ENCODE measurements around the gene GEMIN8.

GEMIN8 gene

GRCh38 chrX:14015941-14016340 lies 13.8 kb downstream of the GEMIN8 start:
- no peak for DNase-seq (ENCODE audit: low read depth in 1 of 2, low spot score in 1 of 2)

DNA sequence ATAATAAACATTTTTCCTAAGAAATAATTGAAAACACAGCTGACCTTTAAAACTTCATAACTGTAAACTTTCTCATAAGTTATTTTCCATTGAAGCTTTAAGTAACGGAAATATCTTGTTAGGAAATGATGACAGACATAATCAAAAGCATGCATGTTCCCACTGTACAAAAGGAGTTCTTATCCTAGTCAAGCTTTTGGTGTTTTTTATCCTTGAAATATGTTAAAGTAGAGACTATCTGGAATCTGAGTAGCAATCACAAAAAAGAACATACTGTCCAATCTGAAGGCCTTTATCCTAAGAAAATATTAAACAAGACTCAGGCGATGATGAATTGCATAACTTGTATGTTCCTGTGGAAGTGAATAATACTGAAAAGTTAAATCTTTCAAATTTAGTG lies 14.4 kb downstream of the GEMIN8 start:
- no peak for DNase-seq (ENCODE audit: low read depth in 1 of 2, low spot score in 1 of 2)

DNA sequence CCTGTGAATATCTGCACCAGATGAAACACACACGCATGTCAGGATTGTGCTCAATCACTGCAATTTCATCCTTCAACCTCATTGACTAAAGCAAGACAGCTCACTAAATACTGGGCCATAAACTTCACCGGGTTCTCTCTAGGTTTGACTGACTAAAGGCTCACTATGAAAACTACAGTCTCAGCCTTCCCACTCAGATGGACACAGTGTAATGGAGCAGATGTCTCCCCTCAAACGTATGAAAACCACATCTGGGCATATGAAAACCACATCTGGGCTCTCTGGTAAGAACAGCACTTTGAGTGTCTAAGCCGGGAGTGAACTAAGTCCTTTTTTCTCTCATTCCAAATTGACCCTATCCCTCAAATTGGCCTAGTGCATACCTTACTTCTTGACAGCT lies 15.2 kb downstream of the GEMIN8 start:
- no peak for DNase-seq (ENCODE audit: low read depth in 1 of 2, low spot score in 1 of 2)

DNA sequence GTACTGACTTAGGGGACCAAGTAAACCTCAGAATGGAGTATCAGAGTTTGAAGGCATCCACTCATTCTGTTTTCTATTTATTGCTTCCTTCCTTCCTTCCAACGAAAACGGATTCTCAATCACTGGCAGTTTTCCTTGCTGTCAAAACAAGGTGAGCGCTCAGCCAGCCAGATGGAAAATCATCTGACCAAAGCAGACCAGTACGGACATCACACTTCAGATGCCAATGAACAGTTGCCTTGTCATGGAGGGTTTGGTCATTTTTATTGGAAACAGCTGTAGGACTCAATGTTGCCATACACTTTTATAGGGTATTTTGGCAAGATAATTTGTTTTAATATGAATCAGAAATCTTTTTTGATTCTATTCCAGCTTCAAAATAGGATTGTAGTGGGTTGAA lies 16.6 kb downstream of the GEMIN8 start:
- DNase-seq (ENCODE audit: low read depth in 1 of 2, low spot score in 1 of 2) = no peak

DNA sequence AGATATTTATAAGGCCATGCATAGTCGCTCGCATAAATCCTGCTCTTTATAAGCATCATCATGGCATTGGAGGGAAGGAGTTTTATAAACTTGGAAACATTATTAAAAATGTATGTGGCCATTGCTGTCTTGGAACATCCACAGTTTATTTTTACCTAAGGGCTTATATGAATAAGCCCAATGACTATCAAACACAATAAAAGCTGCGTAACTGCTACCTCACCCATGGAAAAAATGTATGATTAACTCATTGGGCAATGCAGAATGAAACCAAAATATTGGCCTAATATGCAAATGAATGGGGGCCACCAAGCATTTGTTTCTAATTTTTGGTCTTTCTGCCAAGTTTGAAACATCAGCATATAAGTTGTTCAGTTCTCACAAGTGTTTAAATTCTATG lies 19.1 kb downstream of the GEMIN8 start:
- DNase-seq (ENCODE audit: low read depth in 1 of 2, low spot score in 1 of 2) = no peak

DNA sequence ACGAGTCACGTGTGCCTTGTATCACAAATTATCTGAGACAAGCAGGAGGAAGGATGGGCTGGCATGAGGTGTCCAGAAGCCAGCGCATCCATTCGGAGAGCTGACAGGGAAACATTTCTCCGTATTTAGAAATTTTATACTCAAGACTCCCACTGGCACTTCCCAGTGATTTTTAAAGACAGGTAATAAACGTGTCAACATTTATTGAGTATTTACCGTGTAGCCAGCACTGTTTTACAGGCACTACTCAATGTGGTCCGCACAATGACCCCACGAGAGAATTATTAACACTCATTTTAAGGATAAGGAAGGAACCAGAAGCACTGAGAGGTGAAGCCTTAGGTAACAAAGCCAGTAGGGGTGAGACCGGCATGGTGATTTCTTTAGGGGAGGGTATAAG lies 23.2 kb downstream of the GEMIN8 start:
- no peak for DNase-seq (ENCODE audit: low read depth in 1 of 2, low spot score in 1 of 2)

- DNase-seq (ENCODE audit: low read depth in 1 of 2, low spot score in 1 of 2) = no peak
These were observed 25.7 kb downstream of the GEMIN8 start for GRCh38 chrX:14003876-14004425.

DNA sequence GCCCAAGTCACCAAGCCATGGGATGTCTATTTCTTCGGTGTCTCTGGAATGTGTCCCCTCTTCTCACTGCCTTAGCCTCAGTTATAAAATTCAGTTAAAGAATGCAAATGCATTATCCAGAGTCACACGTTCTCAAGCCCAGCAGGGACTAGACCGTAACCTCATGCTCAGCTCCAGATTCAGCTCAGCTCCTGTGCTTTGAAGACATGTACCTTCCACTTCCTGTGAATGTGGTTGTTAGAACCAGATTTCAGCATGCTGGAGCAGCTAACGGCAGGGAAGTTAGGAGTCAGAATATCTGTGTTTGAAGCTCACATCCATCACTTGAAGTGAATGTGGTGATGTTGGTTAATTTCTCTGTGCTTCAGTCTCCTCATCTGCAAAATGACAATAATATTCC lies 26.7 kb downstream of the GEMIN8 start:
- no peak for DNase-seq (ENCODE audit: low read depth in 1 of 2, low spot score in 1 of 2)

DNA sequence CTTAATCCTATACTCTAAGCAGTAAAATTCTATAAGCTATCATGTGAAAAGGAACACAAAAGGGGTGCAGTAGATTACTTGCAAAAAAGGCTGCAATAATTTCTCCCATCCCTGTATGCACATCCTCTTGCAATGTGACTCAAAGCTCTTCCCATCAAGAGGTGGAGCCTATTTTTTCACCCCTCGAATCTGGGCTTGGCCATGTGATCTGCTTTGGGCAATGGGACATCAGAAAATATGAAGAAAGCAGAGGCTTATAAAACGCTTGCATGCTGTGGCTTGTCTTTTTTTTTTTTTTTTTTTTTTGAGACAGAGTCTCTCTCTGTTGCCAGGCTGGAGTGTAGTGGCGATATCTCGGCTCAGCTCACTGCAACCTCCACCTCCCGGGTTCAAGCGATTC lies 33.0 kb downstream of the GEMIN8 start:
- no peak for DNase-seq (ENCODE audit: low read depth in 1 of 2, low spot score in 1 of 2)

GRCh38 chrX:13994536-13995080 lies 35.1 kb downstream of the GEMIN8 start:
- DNase-seq (ENCODE audit: low read depth in 1 of 2, low spot score in 1 of 2) = no peak

DNA sequence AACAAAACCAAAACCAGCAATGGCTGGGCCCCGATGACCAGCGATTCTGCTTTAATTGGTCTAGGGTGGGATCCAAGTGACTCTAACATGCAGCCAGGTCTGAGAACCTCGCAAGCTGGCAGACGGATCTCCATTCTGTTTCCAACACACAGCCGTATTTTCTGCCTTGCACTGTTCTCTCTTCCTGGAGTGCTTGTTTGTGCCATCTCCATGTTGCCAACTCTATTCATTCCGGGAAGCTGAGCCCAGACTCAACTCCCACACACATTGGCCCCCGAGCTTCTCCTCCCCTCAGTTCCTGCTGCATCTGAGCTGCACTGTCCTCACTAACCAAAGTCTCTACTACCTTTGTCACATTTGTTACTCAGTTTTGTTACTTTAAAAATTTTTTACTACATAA lies 35.6 kb downstream of the GEMIN8 start:
- DNase-seq (ENCODE audit: low read depth in 1 of 2, low spot score in 1 of 2) = no peak

DNA sequence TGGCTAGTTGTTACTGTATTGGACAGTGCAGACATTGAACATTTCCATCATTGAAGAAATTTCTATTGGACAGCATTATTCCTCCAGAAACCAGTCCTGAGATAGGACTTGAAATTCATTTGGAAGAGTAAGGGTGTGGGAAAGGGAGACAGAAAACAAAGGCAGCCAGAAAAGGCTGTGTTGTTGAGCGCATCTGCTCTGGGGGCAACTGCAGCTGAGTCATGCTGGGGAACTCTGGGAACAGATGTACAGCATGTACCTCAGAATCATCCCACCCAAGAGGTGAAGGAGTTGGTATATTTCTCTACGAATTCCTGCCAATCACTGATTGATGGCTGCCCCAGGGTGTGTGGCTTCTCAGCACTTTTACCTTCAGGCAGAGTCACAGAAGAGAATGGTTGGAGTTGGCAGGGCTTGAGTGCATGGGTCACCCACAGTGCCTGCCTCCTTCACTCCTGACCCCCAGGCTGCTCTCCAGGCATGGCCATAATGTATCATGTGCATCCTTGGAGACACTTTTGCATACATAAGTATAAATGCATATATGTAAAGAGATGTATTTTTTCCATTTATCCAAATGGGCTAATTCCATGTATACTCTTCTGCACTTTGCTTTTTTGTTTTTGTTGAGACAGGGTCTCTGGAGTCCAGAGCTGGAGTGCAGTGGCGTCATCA lies 39.4 kb downstream of the GEMIN8 start:
- DNase-seq (ENCODE audit: low read depth in 1 of 2, low spot score in 1 of 2) = no peak

DNA sequence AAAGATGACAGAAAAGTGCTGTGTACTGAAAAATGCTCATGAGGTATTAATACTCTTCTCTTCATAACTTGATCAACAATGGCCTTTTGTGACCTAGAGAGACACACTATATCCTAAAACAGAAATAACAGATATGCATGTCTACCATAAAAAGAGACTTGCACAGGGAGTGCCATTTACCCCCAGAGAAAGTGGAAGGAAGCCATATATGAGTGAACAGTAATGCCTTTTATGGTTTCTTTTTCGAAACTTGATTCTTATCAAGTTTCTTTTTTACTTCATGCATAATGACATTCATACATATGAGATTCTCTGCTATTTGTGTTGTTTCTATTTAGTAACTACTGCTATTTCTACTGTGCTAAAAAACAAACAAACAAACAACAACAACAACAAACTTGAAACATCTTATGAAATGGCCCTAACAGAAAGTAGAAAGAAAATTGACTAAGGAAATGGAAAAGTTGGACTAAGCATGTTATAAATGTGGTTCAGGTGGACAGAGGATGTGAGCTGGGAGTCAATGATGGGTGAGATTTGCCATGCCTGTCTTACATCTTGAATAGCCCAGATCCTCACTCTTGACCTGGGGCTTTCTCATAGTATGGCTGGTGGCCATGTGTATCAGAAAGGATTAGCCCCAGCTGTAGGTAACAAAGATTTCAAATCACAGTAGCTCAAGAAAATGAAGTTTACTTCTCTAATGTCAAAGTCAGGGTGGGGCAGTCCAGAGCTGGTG lies 43.8 kb downstream of the GEMIN8 start:
- DNase-seq (ENCODE audit: low read depth in 1 of 2, low spot score in 1 of 2) = no peak

DNA sequence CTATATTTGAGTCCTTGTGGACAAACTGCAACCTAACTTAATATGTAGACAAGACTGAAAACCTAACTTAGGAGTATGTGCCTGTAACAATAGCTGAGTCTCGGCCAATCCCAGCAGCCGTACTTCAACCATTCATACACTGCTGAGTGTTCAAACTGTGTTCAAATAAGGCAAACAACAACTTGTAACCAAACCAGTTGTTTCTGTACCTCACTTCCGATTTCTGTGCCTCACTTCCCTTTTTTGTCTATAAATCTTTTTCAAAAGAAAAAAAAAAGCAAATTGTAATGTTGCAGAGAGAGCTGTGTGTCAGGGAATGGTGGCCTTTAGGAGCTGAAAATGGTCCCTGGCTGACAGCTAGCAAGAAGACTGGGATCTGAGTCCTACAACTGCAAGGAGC lies 46.0 kb downstream of the GEMIN8 start:
- no peak for DNase-seq (ENCODE audit: low read depth in 1 of 2, low spot score in 1 of 2)

DNA sequence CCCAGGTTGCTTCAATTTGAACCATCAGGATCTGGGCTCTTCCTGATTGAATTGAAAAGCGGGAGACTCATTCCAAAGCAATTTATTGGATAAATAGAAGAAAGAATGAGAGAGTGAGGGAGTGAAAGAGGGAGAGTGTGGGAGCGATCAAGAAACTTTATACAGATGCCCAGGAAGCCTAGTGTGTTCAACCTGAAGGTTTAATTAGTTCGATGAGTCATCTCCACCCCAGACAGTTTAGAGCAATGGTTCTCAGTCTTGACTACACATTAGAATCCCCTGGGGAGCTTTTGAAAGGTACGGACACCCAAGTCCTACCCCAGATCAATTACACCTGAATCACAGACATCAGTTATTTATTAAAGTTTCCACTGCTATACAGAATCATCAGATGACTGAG lies 61.5 kb downstream of the GEMIN8 start:
- no peak for DNase-seq (ENCODE audit: low read depth in 1 of 2, low spot score in 1 of 2)

DNA sequence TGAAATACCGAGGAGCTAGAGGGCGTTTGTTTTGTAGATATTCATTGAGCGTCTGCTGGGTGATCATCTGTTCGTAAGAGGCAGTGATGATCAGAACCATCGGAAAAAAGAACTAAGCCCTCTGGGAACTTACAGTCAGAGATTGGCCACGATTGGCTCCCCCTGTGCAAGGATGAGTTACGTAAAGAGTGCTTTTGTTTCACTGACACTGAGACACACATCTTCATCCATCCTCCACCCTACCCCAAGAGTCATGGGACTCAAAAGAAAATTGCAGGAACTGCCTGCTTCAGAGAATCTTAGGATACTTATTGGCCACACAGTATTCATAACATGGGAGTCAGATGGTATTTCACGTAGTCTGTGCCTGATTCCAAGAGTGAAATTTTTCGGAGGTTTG lies 62.1 kb downstream of the GEMIN8 start:
- DNase-seq (ENCODE audit: low read depth in 1 of 2, low spot score in 1 of 2) = no peak

DNA sequence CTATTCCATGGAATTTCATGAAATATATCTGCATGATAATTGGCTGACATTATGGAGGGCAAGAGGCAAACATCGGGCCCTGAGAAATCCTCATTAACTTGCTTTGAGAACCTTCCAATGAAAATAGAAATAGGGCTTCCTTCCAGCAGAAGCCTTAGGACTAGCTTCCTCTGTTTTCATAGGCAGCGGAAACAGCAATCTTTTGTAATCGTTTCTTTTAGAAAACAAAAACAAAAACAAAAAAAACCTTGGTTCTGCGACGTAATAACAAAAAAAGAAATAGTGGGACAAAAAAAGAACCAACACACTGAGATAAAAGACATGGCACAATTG lies 62.9 kb downstream of the GEMIN8 start:
- no peak for DNase-seq (ENCODE audit: low read depth in 1 of 2, low spot score in 1 of 2)

- DNase-seq (ENCODE audit: low read depth in 1 of 2, low spot score in 1 of 2) = no peak
These were observed 63.5 kb downstream of the GEMIN8 start for GRCh38 chrX:13966071-13966792.

DNA sequence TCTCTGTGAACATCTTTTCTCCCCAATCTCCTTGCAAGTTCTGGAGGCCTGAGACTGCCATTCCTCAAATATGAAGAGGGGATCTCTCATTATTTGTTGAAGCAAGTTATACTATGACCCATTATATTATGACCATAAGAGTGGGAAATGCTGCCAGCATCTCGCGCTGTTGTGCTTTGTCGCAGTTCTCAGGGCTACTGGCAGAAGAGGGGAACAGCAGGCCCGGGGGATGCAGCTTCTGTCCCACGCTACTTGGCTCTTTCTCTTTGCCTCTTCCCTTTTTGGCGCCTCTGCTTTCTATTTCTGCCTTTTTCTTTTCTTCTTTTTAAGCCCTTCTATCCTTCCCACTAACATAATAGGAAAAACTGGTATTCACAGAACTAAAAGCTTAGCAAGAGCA lies 64.2 kb downstream of the GEMIN8 start:
- DNase-seq (ENCODE audit: low read depth in 1 of 2, low spot score in 1 of 2) = no peak

DNA sequence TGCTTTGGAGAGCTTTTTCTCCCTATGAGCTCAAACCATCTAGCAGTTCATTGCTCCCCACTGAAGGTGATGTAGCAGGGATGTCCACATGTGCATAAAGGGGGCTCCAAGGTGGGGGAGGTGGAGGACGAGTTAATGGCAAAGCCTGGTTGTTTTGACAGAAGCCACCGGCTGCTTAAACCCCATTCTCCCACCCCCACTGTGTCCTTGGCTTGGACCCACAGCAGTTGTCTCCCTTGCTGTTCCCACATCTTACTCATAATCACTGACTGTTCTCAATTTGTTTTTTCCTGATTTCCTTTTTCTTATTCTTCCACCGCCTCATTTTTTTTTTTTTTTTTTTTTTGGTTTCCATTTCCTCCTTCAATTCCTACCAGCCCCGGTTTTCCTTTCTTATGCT lies 72.7 kb downstream of the GEMIN8 start:
- no peak for DNase-seq (ENCODE audit: low read depth in 1 of 2, low spot score in 1 of 2)

All from stimulated activated CD4-positive, alpha-beta T cell treated with anti-CD3 and anti-CD28 coated beads, Interleukin-15, amount 100 ng/mL, for 1 hour (primary cell).